HepG2 (cell line): Measurements from ENCODE around the gene KIAA1217. TPM values are rescaled to one million over a fixed set of nuclear protein-coding genes. Genes with fewer than 3 reads are reported as not detected.

ENCODE experiments used
- ATAC-seq: fragments of 200-7000 bp; cut with Tn5 transposase; 3 replicates; pipeline ENCODE4 v1.9.1; 2020; ENCODE audit warnings: mild to moderate bottlenecking, moderate library complexity
- BruUV-seq: library from RNA; stranded (reverse); fragments of 400-500 nt; replicated peaks from 2 replicates; lab custom pipeline; 2021; lab: Mats Ljungman, UMichigan
- CTCF ChIA-PET: fragments of 300-600 bp; formaldehyde crosslinking; extraction: SDS; loops from one replicate; lab custom pipeline; 2021; ENCODE audit warnings: low total read pairs, inconsistent platforms, low intra/inter-chr PET ratio; lab: Yijun Ruan, JAX
- POLR2A ChIA-PET: fragments of 350-600 bp; sonication (Branson Sonifier 250); formaldehyde crosslinking; loops from one replicate; lab custom pipeline; 2020; ENCODE audit warnings: antibody characterized with exemption, inconsistent platforms; lab: Yijun Ruan, JAX
- DNase-seq: peaks from one replicate; pipeline ENCODE4 v3.0.0-alpha.2; 2015; ENCODE audit warnings: low spot score
- FAIRE-seq: peaks from 3 replicates; lab custom pipeline; 2011; peaks lifted over from hg19 to GRCh38; lab: Jason Lieb, UNC
- H2AFZ ChIP-seq: one replicate; pipeline ENCODE4 v1.6.1; 2011; ENCODE audit warnings: low read length, inconsistent platforms
- H3K27ac ChIP-seq: fragments of 300-600 bp; 3 replicates; pipeline ENCODE4 v1.8.0; 2011; ENCODE audit warnings: mixed run types, mild to moderate bottlenecking, mixed read lengths, low read length, inconsistent platforms; ENCODE audit not compliant: insufficient read depth; ENCODE audit errors: extremely low read length
- H3K27me3 ChIP-seq, 2 experiments: fragments of 200-600 bp in 1 of 2; 2 replicates in 1 of 2; 3 replicates in 1 of 2; pipeline versions ENCODE4 v1.6.0 to v1.8.0; 2011; ENCODE audit warnings: low read length in 2 of 2, mild to moderate bottlenecking in 2 of 2, moderate library complexity in 2 of 2, inconsistent platforms in 1 of 2; ENCODE audit not compliant: insufficient read depth in 2 of 2, control insufficient read depth in 1 of 2
- H3K36me3 ChIP-seq, 2 experiments: fragments of 200-600 bp in 1 of 2; replicated peaks in 1 of 2; 2 replicates in 1 of 2; 3 replicates in 1 of 2; pipeline versions ENCODE4 v1.5.1 to v1.8.0; 2011; ENCODE audit warnings: low read length in 2 of 2, inconsistent platforms in 1 of 2; ENCODE audit not compliant: insufficient read depth in 2 of 2, control insufficient read depth in 1 of 2
- H3K4me1 ChIP-seq: 2 replicates; pipeline ENCODE4 v1.5.1; 2012; ENCODE audit warnings: low read length, inconsistent platforms; ENCODE audit not compliant: insufficient read depth
- H3K4me2 ChIP-seq: 2 replicates; pipeline ENCODE4 v1.6.0; 2011; ENCODE audit warnings: low read depth, low read length, inconsistent platforms
- H3K4me3 ChIP-seq, 3 experiments: fragments of 200-600 bp in 1 of 3; sonication (generic), shearing (Covaris generic) in 1 of 3; replicated peaks in 1 of 3; 2 replicates each; pipeline ENCODE4 v1.5.1; 2011 to 2016; ENCODE audit warnings: low read length in 3 of 3, inconsistent platforms in 2 of 3, low read depth in 2 of 3, mild to moderate bottlenecking in 2 of 3, control low read depth in 1 of 3, mixed read lengths in 1 of 3; ENCODE audit not compliant: insufficient read depth in 1 of 3
- H3K79me2 ChIP-seq: one replicate; pipeline ENCODE4 v1.6.1; 2011; ENCODE audit warnings: low read length, inconsistent platforms; ENCODE audit not compliant: insufficient read depth
- H3K9ac ChIP-seq: 2 replicates; pipeline ENCODE4 v1.6.0; 2011; ENCODE audit warnings: mild to moderate bottlenecking, low read depth, low read length, inconsistent platforms; ENCODE audit not compliant: insufficient read depth
- H3K9me3 ChIP-seq: 2 replicates; pipeline ENCODE4 v1.5.1; 2012; ENCODE audit warnings: mild to moderate bottlenecking, low read length
- H4K20me1 ChIP-seq: 2 replicates; pipeline ENCODE4 v1.6.0; 2011; ENCODE audit warnings: inconsistent platforms, mild to moderate bottlenecking, low read length, moderate library complexity; ENCODE audit not compliant: insufficient read depth
- HMG20A ChIP-seq: IDR thresholded peaks from 2 replicates; pipeline ENCODE4 v1.6.1; 2016; ENCODE audit warnings: borderline replicate concordance
- KDM4B ChIP-seq: sonication (generic); formaldehyde crosslinking; IDR thresholded peaks from 2 replicates; pipeline ENCODE4 v1.4.0; 2020; ENCODE audit warnings: missing genetic modification reagents
- KLF11 ChIP-seq: IDR thresholded peaks from 2 replicates; pipeline ENCODE4 v1.6.1; 2016; ENCODE audit warnings: missing compliant biosample characterization
- MBNL3 ChIP-seq: fragments of 250-450 bp; sonication (Bioruptor Pico); conservative IDR thresholded peaks from 2 replicates; pipeline ENCODE4 v1.8.0; 2022; ENCODE audit warnings: mild to moderate bottlenecking, inconsistent platforms
- MED1 ChIP-seq: sonication (generic); formaldehyde crosslinking; IDR thresholded peaks from 2 replicates; pipeline ENCODE4 v1.4.0; 2020; ENCODE audit warnings: missing genetic modification reagents
- MYNN ChIP-seq: sonication (generic); formaldehyde crosslinking; IDR thresholded peaks from 2 replicates; pipeline ENCODE4 v1.4.0; 2020; ENCODE audit warnings: mild to moderate bottlenecking, low read depth, missing genetic modification reagents
- PRMT3 ChIP-seq: sonication (generic); formaldehyde crosslinking; IDR thresholded peaks from 2 replicates; pipeline ENCODE4 v1.8.1; 2022; ENCODE audit warnings: low read depth, mild to moderate bottlenecking, moderate library complexity, missing genetic modification reagents, borderline replicate concordance
- RFX5 ChIP-seq: IDR thresholded peaks from 2 replicates; pipeline ENCODE4 v1.6.1; 2011; ENCODE audit warnings: low read depth, low read length, improper control_type of control experiment
- ZNF121 ChIP-seq: sonication (generic); formaldehyde crosslinking; IDR thresholded peaks from 2 replicates; pipeline ENCODE4 v1.5.0; 2020; ENCODE audit warnings: mild to moderate bottlenecking, missing genetic modification reagents
- ZNF20 ChIP-seq: sonication (generic); formaldehyde crosslinking; IDR thresholded peaks from 2 replicates; pipeline ENCODE4 v1.4.0; 2020; ENCODE audit warnings: mild to moderate bottlenecking, moderate library complexity, missing genetic modification reagents
- ZNF234 ChIP-seq: sonication (generic); formaldehyde crosslinking; conservative IDR thresholded peaks from 2 replicates; pipeline ENCODE4 v1.5.1; 2020; ENCODE audit warnings: mild to moderate bottlenecking, missing genetic modification reagents
- ZNF484 ChIP-seq: sonication (generic); formaldehyde crosslinking; IDR thresholded peaks from 2 replicates; pipeline ENCODE4 v1.5.1; 2020; ENCODE audit warnings: mild to moderate bottlenecking, low read depth, missing genetic modification reagents, borderline replicate concordance
- ZNF552 ChIP-seq: sonication (generic); formaldehyde crosslinking; IDR thresholded peaks from 2 replicates; pipeline ENCODE4 v1.9.0; 2022; ENCODE audit warnings: missing genetic modification reagents, mild to moderate bottlenecking, borderline replicate concordance
- WGBS: methylation state at CpG from one replicate; pipeline ENCODE4 v1.1.6; 2017; ENCODE audit warnings: low lambda C conversion rate; 5-methylcytosine and 5-hydroxymethylcytosine counted together
- in situ Hi-C: cut with HindIII; loops from 2 replicates; pipeline ENCODE4 v1.10.0; 2017; ENCODE audit warnings: low pct_unique_long_range_greater_than_20kb; ENCODE audit not compliant: extremely low pct_ligation_motif_present
- intact Hi-C: fragments of 100-400 bp; cut with micrococcal nuclease; formaldehyde crosslinking; loops from one replicate; pipeline ENCODE4 v1.10.0; 2022; ENCODE audit not compliant: unreplicated experiment
- polyA plus RNA-seq, 8 experiments: library from polyadenylated mRNA; depleted of rRNA in 3 of 8; stranded (reverse) in 7 of 8; unstranded in 1 of 8; fragments of >200 nt; fragmentation: Illumina TruSeq in 4 of 8; extraction: Trizol in 4 of 8; gene quantifications; 2 replicates each; pipeline versions ENCODE4 v1.2.1 to v1.2.3, GENCODE V29; 2011 to 2016; ENCODE audit warnings: low read depth in 4 of 8, missing spikeins in 1 of 8, mixed read lengths in 1 of 8; ENCODE audit not compliant: insufficient read depth in 1 of 8
- total RNA-seq, 5 experiments: library from RNA; depleted of rRNA; stranded (reverse); fragments of >200 nt; fragmentation: Illumina TruSeq; extraction: Trizol; gene quantifications; 2 replicates each; pipeline ENCODE4 v1.2.3, GENCODE V29; 2016; ENCODE audit warnings: low read depth in 1 of 5
- TF ChIP-seq, protein P1 (sequence below): sonication (generic); formaldehyde crosslinking; IDR thresholded peaks from 2 replicates; pipeline ENCODE4 v1.4.0; 2020; ENCODE audit warnings: missing genetic modification reagents, borderline replicate concordance
- TF ChIP-seq, protein P2 (sequence below): sonication (generic); formaldehyde crosslinking; IDR thresholded peaks from 2 replicates; pipeline ENCODE4 v1.5.0; 2020; ENCODE audit warnings: mild to moderate bottlenecking, missing genetic modification reagents
- TF ChIP-seq, protein P3 (sequence below): sonication (generic); formaldehyde crosslinking; IDR thresholded peaks from 2 replicates; pipeline ENCODE4 v1.5.0; 2020; ENCODE audit warnings: mild to moderate bottlenecking, missing genetic modification reagents

KIAA1217 gene
- total and polyA plus RNA-seq, 2 of the 13 experiments (the other 11 are each of a cell fraction or from before 2014, with no cell fraction given): 4.6 to 10.9 TPM

DNA sequence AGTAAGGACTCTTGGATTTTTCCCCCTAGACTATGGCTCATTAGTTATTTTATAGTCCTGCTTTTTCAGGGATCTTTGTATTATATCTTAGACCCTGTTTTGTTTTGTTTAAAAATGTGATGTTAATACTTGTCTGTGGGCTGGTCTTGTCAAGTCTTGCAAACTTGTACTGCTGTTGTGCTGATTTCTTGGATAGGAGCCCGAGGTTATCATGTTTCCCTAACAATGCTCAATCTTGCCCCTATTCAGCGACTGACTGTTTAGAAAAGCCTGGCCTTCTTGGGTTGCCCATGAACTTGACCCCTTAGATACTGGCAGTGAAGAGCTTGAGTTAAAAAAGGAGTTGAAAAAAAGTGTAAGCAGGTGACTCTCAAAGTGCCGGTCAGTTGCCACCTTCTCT is 115.7 kb downstream of the KIAA1217 start:
- no peak for TF ChIP-seq KDM4B (CRISPR knock-in tag)
- no peak for TF ChIP-seq KLF11 (CRISPR knock-in tag)
- TF ChIP-seq ZNF484 (CRISPR knock-in tag): no peak
- TF ChIP-seq, protein P1, sequence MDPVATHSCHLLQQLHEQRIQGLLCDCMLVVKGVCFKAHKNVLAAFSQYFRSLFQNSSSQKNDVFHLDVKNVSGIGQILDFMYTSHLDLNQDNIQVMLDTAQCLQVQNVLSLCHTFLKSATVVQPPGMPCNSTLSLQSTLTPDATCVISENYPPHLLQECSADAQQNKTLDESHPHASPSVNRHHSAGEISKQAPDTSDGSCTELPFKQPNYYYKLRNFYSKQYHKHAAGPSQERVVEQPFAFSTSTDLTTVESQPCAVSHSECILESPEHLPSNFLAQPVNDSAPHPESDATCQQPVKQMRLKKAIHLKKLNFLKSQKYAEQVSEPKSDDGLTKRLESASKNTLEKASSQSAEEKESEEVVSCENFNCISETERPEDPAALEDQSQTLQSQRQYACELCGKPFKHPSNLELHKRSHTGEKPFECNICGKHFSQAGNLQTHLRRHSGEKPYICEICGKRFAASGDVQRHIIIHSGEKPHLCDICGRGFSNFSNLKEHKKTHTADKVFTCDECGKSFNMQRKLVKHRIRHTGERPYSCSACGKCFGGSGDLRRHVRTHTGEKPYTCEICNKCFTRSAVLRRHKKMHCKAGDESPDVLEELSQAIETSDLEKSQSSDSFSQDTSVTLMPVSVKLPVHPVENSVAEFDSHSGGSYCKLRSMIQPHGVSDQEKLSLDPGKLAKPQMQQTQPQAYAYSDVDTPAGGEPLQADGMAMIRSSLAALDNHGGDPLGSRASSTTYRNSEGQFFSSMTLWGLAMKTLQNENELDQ: no peak
- TF ChIP-seq MBNL3 (CRISPR knock-in tag): no peak
- no peak for TF ChIP-seq ZNF552
- TF ChIP-seq HMG20A (CRISPR knock-in tag): no peak
- no peak for TF ChIP-seq RFX5
- TF ChIP-seq ZNF121 (CRISPR knock-in tag): no peak
- TF ChIP-seq, protein P2, sequence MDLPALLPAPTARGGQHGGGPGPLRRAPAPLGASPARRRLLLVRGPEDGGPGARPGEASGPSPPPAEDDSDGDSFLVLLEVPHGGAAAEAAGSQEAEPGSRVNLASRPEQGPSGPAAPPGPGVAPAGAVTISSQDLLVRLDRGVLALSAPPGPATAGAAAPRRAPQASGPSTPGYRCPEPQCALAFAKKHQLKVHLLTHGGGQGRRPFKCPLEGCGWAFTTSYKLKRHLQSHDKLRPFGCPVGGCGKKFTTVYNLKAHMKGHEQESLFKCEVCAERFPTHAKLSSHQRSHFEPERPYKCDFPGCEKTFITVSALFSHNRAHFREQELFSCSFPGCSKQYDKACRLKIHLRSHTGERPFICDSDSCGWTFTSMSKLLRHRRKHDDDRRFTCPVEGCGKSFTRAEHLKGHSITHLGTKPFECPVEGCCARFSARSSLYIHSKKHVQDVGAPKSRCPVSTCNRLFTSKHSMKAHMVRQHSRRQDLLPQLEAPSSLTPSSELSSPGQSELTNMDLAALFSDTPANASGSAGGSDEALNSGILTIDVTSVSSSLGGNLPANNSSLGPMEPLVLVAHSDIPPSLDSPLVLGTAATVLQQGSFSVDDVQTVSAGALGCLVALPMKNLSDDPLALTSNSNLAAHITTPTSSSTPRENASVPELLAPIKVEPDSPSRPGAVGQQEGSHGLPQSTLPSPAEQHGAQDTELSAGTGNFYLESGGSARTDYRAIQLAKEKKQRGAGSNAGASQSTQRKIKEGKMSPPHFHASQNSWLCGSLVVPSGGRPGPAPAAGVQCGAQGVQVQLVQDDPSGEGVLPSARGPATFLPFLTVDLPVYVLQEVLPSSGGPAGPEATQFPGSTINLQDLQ: no peak
- TF ChIP-seq ZNF20 (CRISPR knock-in tag): no peak
- TF ChIP-seq MYNN (CRISPR knock-in tag): no peak
- TF ChIP-seq PRMT3 (CRISPR knock-in tag): no peak
- no peak for TF ChIP-seq ZNF234
- TF ChIP-seq MED1: no peak
- TF ChIP-seq, protein P3, sequence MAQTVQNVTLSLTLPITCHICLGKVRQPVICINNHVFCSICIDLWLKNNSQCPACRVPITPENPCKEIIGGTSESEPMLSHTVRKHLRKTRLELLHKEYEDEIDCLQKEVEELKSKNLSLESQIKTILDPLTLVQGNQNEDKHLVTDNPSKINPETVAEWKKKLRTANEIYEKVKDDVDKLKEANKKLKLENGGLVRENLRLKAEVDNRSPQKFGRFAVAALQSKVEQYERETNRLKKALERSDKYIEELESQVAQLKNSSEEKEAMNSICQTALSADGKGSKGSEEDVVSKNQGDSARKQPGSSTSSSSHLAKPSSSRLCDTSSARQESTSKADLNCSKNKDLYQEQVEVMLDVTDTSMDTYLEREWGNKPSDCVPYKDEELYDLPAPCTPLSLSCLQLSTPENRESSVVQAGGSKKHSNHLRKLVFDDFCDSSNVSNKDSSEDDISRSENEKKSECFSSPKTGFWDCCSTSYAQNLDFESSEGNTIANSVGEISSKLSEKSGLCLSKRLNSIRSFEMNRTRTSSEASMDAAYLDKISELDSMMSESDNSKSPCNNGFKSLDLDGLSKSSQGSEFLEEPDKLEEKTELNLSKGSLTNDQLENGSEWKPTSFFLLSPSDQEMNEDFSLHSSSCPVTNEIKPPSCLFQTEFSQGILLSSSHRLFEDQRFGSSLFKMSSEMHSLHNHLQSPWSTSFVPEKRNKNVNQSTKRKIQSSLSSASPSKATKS (CRISPR knock-in tag): no peak
- DNase-seq: no peak
- no peaks in the 10 kb centered on the region for H3K4me1 ChIP-seq
- H3K4me3 ChIP-seq: no peak overlapping the region
- no peak overlapping the region for H3K4me2 ChIP-seq
- peaks cover 0 to 2% of the 10 kb centered on the region in 2 experiments; a peak in 1 of 5 replicates for H3K36me3 ChIP-seq
- no peaks in the 10 kb centered on the region for H3K79me2 ChIP-seq
- in situ Hi-C loops: no loop called here
- H3K9me3 ChIP-seq: peaks cover 17% of the 10 kb centered on the region
- no peaks in the 10 kb centered on the region for H4K20me1 ChIP-seq
- WGBS: 96% methylated on average over 3 of the region's 3 CpGs
- POLR2A ChIA-PET: no interaction called here
- no peak overlapping the region for H3K9ac ChIP-seq
- no peak for ATAC-seq
- no TSS peak for BruUV-seq
- intact Hi-C loops: no loop called here
- CTCF ChIA-PET: no interaction called here
- no peaks in the 10 kb centered on the region for H3K27me3 ChIP-seq
- no peak overlapping the region for H3K27ac ChIP-seq
- FAIRE-seq: no peak
- H2AFZ ChIP-seq: no peak overlapping the region
